Liver (tissue), 3 donors: ENCODE results near the gene UGT2B10.

Experiments used
- TAF1 ChIP-seq: conservative IDR thresholded peaks from 2 replicates; pipeline ENCODE4 v1.6.1; 2016; ENCODE audit warnings: antibody characterized with exemption, mild to moderate bottlenecking
- TF ChIP-seq, protein P1 (sequence below): fragments of 150-350 bp; IDR thresholded peaks from 2 replicates; pipeline ENCODE4 v1.5.1; 2017; ENCODE audit warnings: improper control_type of control experiment, low read depth, low read length; ENCODE audit not compliant: missing input control
- donor health status: healthy.
- donor health status: healthy.

DNA sequence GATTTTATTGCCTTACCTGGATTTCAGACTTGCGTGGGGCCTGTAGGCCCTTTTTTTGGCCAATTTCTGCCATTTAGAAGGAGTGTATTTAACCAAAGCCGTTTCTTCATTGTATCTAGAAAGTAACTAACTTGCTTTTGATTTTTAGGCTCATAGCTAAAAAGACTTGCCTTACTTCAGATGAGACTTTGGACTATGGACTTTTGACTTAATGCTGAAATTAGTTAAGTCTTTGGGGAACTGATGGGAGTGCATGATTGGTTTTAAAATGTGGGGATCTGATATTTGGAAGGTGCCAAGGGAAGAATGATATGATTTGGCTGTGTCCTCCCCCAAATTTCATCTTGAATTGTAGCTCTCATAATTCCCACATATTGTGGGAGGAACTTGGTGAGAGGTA is 7.7 kb upstream of the UGT2B10 start:
- TF ChIP-seq, protein P1, sequence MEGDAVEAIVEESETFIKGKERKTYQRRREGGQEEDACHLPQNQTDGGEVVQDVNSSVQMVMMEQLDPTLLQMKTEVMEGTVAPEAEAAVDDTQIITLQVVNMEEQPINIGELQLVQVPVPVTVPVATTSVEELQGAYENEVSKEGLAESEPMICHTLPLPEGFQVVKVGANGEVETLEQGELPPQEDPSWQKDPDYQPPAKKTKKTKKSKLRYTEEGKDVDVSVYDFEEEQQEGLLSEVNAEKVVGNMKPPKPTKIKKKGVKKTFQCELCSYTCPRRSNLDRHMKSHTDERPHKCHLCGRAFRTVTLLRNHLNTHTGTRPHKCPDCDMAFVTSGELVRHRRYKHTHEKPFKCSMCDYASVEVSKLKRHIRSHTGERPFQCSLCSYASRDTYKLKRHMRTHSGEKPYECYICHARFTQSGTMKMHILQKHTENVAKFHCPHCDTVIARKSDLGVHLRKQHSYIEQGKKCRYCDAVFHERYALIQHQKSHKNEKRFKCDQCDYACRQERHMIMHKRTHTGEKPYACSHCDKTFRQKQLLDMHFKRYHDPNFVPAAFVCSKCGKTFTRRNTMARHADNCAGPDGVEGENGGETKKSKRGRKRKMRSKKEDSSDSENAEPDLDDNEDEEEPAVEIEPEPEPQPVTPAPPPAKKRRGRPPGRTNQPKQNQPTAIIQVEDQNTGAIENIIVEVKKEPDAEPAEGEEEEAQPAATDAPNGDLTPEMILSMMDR: no peak
- TF ChIP-seq TAF1: no peak
